Measurements from ENCODE around the gene ADCY1.

Gene ADCY1

DNA sequence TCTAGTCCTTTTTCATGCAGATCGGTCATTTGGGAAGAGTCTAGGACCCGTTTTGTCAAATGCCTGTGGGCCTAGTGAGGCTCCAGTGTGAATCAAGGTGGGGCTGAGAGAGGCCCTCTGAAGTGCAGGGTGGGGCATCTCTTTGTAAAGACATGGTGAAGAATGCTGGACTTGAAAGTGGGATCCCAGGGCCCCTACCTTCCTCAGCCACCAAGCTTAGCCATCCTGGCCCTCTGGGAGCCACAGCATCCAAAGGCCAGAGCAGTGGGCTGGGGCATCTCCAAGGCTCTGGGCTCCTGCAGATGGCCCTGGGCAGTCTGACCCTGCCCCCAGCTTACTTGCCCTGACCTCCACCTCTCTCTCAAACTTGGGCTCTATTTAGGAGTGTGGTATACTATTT is 78.5 kb downstream of the ADCY1 start:
- TF ChIP-seq, protein P1, sequence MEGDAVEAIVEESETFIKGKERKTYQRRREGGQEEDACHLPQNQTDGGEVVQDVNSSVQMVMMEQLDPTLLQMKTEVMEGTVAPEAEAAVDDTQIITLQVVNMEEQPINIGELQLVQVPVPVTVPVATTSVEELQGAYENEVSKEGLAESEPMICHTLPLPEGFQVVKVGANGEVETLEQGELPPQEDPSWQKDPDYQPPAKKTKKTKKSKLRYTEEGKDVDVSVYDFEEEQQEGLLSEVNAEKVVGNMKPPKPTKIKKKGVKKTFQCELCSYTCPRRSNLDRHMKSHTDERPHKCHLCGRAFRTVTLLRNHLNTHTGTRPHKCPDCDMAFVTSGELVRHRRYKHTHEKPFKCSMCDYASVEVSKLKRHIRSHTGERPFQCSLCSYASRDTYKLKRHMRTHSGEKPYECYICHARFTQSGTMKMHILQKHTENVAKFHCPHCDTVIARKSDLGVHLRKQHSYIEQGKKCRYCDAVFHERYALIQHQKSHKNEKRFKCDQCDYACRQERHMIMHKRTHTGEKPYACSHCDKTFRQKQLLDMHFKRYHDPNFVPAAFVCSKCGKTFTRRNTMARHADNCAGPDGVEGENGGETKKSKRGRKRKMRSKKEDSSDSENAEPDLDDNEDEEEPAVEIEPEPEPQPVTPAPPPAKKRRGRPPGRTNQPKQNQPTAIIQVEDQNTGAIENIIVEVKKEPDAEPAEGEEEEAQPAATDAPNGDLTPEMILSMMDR (conservative IDR thresholded peaks at IDR 0.05; ENCODE audit: low read depth, low read length): no peak
- no peak overlapping the region for H3K4me3 ChIP-seq (ENCODE audit: low read length)
- DNase-seq (ENCODE audit: low read depth): no peak

GRCh38 chr7:45653209-45653907 is 79.2 kb downstream of the ADCY1 start:
- DNase-seq (ENCODE audit: low read depth): no peak
- H3K4me3 ChIP-seq (ENCODE audit: low read length): no peak overlapping the region
- TF ChIP-seq, protein P1 (conservative IDR thresholded peaks at IDR 0.05; ENCODE audit: low read depth, low read length): no peak

DNA sequence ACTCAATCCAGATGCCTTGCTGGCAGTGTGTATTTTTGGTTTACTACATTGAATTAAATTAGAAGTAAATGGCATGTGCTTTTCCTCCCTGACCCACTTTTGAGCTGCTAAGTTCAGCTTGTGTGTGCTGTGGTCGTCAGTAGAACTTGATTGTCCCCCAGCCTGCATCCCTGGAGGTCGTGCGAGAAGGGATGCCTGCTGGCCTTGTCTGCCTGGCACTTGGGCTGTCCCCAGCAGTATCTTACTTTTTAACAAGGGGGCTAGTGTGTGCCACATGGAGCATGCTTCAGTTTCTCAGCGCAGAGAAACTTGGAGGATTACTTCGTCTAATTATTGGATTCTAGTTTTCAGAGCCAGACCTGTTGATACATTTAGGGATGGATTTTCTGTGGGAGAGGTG is 80.2 kb downstream of the ADCY1 start:
- DNase-seq (ENCODE audit: low read depth): no peak
- H3K4me3 ChIP-seq (ENCODE audit: low read length): no peak overlapping the region
- TF ChIP-seq, protein P1 (conservative IDR thresholded peaks at IDR 0.05; ENCODE audit: low read depth, low read length): no peak

DNA sequence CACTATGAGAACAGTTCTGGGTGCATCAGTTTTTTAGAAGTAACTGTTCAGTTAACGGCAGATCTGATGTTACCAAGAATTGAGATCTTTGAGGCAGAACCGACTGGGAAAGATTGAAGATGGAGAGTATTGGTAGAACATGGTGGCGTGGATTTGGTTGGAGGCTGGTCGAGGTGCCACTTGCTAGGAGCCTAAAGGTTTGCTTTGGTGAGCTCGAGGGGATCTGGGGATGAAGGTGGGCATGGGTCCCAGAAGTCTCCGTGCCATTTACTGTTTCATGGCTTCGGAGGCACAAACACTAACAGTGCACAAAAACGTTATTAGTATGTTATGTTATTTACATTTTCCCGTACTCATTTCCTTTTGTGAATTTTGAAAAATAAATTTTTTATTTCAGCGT is 81.4 kb downstream of the ADCY1 start:
- TF ChIP-seq, protein P1 (conservative IDR thresholded peaks at IDR 0.05; ENCODE audit: low read depth, low read length): no peak
- no peak for DNase-seq (ENCODE audit: low read depth)
- H3K4me3 ChIP-seq (ENCODE audit: low read length): no peak overlapping the region

DNA sequence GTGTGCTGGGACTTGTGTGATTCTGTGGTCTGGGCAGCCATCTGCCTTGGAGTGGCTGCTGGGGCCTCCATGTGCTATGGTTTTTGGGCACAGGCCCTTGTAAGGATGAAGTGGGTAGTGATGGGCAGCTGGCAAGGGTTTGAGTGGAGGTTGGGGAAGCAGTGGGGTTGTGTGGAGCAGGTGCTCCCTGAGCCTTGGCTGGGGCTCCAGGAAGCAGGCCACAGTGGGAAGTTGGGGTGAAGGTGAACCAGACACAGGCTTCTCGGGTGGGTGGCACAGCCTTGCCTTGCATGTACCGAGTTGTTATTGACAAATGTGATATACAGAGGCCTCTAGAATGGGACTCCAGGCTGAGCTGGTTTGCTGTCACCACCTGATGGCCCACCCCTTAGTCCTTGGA is 82.3 kb downstream of the ADCY1 start:
- H3K4me3 ChIP-seq (ENCODE audit: low read length): no peak overlapping the region
- TF ChIP-seq, protein P1 (conservative IDR thresholded peaks at IDR 0.05; ENCODE audit: low read depth, low read length): no peak
- DNase-seq (ENCODE audit: low read depth): no peak

DNA sequence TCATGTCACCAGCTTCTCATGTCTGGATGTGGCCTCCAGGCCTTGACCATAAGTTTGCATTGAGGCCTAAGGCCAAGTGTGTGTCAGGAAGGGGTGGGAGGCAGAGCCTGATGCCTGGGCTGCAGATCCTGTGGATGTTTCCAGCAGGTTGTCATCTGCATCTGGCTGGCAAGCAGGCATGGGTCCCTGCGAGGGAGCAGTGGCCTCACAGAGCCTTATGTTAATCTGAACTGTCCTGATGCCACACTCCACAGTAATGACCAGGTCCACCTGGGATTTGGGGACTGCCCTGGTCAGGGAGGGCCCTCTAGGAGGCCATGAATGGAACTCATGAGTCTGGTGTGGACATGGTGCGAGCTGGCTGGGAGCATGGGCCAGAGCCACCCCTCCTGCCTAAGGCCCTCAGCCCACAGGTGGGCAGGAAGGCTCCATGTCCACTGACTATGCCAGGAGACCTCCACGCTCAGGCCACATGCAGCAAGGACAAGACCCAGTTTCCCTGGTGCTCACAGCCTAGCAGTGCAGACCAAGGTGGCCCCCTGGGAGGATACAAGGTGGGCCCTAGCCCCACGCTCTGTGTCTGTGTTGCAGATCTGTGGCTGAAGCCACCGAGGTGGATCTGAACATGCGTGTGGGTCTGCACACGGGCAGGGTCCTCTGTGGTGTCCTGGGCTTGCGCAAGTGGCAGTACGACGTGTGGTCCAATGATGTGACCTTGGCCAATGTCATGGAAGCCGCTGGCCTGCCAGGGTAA is 83.1 kb downstream of the ADCY1 start:
- DNase-seq (ENCODE audit: low read depth): no peak
- no peak overlapping the region for H3K4me3 ChIP-seq (ENCODE audit: low read length)
- TF ChIP-seq, protein P1 (conservative IDR thresholded peaks at IDR 0.05; ENCODE audit: low read depth, low read length): no peak
